HG03175 (cell line): ENCODE data around the gene NAT10.

Source experiments
- ATAC-seq: cut with Tn5 transposase; IDR thresholded peaks from one replicate; pipeline ENCODE4 v1.9.1; 2021; ENCODE audit warnings: mild to moderate bottlenecking, moderate library complexity; ENCODE audit not compliant: unreplicated experiment

NAT10 gene

GRCh38 chr11:34185926-34186841 lies 80.8 kb downstream of the NAT10 start:
- no peak for ATAC-seq

DNA sequence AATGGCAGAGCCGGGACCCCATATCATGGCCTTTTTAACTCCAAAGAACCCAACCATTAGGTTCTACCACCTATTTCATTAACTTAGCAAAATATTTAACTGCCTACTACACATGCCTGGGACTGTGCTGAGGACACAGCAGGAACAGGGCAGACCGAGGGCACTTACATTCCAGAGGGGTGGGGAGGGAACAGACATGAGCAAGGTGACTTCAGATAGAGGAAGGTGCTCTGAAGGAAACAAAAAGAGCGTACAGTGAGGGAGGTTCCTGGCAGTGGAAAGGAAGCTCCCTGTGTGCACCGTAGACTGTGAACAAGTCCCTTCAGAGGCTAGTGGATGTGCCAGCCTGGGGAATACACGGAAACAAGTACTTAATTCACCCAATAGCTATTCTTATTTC lies 82.8 kb downstream of the NAT10 start:
- no peak for ATAC-seq

- no peak for ATAC-seq
Measured at GRCh38 chr11:34189191-34189590, 83.8 kb downstream of the NAT10 start.

DNA sequence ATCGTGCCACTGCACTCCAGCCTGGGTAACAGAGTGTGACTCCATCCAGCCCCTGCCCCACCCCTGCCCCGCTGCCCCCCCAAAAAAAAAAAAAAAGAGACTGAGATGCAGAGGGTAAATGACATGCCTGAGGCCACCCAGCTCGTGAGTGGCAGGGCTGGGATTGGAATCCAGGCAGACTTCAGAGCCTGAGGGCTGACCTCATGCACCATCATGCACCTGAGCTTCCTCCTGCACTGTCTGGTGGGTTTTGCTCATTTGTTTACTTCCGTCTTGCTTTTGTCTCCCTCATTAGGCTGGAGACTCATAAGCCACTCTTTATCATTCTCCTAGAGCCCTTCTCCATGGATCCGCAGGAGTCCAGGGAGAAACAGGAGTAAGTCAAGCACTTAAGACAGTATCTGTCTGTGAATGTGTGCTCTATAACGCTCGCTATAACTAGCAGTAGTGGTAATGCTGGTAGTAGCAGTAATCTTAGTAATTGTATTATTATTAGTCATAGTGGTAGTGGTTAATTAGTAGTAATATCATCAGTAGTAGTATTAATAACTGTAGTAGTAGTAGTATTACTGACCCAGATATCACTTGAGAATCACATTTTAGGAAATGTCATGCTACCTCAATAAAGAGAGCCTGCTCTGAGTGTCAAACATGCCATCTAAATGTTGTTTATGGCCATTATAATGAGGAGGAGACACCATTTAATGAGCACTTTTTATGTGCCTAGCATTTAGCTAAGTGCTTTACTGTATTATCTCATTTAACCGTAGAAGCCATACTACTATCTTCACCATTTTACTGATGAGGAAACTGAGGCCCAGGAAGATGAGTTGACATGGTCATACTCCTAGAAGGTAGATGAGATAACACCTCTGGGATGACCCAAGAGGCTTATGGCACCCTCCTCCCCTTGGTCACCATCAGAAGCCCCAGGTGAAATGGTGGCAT lies 85.0 kb downstream of the NAT10 start:
- ATAC-seq: no peak

GRCh38 chr11:34191578-34191977 lies 86.1 kb downstream of the NAT10 start:
- ATAC-seq: no peak

- ATAC-seq: no peak
Measured at GRCh38 chr11:34192481-34193401, 87.3 kb downstream of the NAT10 start.

DNA sequence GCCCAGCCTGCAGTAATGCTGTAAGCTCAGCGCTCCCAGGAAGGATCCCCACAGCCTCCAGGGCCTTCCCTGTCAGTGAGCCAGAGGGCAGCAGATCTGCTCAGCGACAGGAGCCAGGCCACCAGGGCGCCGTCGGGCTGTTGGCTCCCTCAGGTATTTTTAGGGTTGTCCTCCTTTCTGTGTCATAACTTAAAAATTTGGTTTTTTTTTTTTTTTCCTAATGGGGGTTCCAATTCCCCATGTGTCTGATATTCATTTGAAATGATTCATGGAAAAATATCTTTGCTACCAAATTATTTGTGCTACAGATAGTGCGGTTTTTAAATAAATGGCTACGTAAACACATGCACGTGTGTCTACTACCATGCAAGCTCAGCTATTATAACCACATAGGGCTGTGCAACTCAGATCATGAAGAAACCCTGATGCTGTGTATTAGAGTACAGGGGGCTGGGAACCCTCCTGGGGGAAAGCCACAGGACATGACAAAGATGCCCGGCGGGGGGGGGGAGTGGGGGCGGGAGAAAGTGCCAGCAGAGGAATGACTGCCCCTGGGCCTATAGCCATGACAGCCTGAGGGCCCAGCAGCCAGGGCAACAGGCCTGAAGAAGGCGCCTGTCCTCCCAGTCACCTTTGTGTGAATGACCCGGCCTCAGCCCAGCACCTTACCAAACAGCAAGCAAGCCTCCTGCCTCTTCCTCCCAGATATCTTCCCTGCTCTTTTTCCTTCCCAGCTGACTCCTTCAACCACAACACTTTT lies 89.3 kb downstream of the NAT10 start:
- ATAC-seq: no peak
